Mesendoderm (in vitro differentiated cells): ENCODE results near the gene SEMA6A.

Source experiments
- DNase-seq: peaks from one replicate; pipeline ENCODE4 v3.0.0; 2013
- H2AK5ac ChIP-seq: 2 replicates; pipeline ENCODE4 v1.6.1; 2013; ENCODE audit warnings: low read length, inconsistent platforms
- H2BK120ac ChIP-seq: 2 replicates; pipeline ENCODE4 v1.6.1; 2013; ENCODE audit warnings: low read depth, mild to moderate bottlenecking, low read length, moderate library complexity, mixed read lengths
- H2BK15ac ChIP-seq: replicated peaks from 2 replicates; pipeline ENCODE4 v1.6.1; 2013; ENCODE audit warnings: low read depth, mild to moderate bottlenecking, moderate library complexity
- H2BK5ac ChIP-seq: 2 replicates; pipeline ENCODE4 v1.6.1; 2013; ENCODE audit warnings: low read length, inconsistent platforms
- H3K18ac ChIP-seq: 2 replicates; pipeline ENCODE4 v1.6.1; 2013; ENCODE audit warnings: mild to moderate bottlenecking, low read length, mixed read lengths
- H3K23ac ChIP-seq: one replicate; pipeline ENCODE4 v1.6.1; 2013; ENCODE audit warnings: low read length
- H3K27ac ChIP-seq: 2 replicates; pipeline ENCODE4 v1.5.1; 2013; ENCODE audit warnings: low read depth, mild to moderate bottlenecking, inconsistent platforms, low read length, moderate library complexity
- H3K27me3 ChIP-seq: 2 replicates; pipeline ENCODE4 v1.6.1; 2013; ENCODE audit warnings: low read length, control low read depth, mild to moderate bottlenecking, inconsistent platforms; ENCODE audit not compliant: insufficient read depth, poor library complexity
- H3K36me3 ChIP-seq: 2 replicates; pipeline ENCODE4 v1.6.1; 2013; ENCODE audit warnings: low read length, inconsistent platforms; ENCODE audit not compliant: control insufficient read depth, insufficient read depth
- H3K4ac ChIP-seq: one replicate; pipeline ENCODE4 v1.6.1; 2013; ENCODE audit warnings: low read depth, mild to moderate bottlenecking, low read length, moderate library complexity
- H3K4me1 ChIP-seq: 2 replicates; pipeline ENCODE4 v1.6.1; 2013; ENCODE audit warnings: low read depth, low read length, inconsistent platforms; ENCODE audit not compliant: control insufficient read depth
- H3K4me2 ChIP-seq: 2 replicates; pipeline ENCODE4 v1.6.1; 2013; ENCODE audit warnings: low read length
- H3K4me3 ChIP-seq: 2 replicates; pipeline ENCODE4 v1.5.1; 2013; ENCODE audit warnings: mild to moderate bottlenecking, low read length
- H3K56ac ChIP-seq: one replicate; pipeline ENCODE4 v1.6.1; 2013; ENCODE audit warnings: low read length
- H3K79me1 ChIP-seq: 2 replicates; pipeline ENCODE4 v1.6.1; 2013; ENCODE audit warnings: low read length, inconsistent platforms
- H3K79me2 ChIP-seq: 2 replicates; pipeline ENCODE4 v1.6.1; 2013; ENCODE audit warnings: mild to moderate bottlenecking, low read length; ENCODE audit not compliant: control insufficient read depth, insufficient read depth
- H3K9ac ChIP-seq: 2 replicates; pipeline ENCODE4 v1.6.1; 2013; ENCODE audit warnings: low read length, inconsistent platforms
- H4K5ac ChIP-seq: one replicate; pipeline ENCODE4 v1.6.1; 2013; ENCODE audit warnings: low read length
- H4K8ac ChIP-seq: one replicate; pipeline ENCODE4 v1.6.1; 2013; ENCODE audit warnings: low read depth, mild to moderate bottlenecking, control low read depth, low read length, moderate library complexity
- WGBS: extraction: QIAGEN DNeasy Blood & Tissue Kit; methylation state at CpG from one replicate; pipeline ENCODE4 v1.1.7; 2013; ENCODE audit warnings: low lambda C conversion rate, missing lambda C conversion rate; ENCODE audit not compliant: insufficient coverage; ENCODE audit errors: extremely low coverage; 5-methylcytosine and 5-hydroxymethylcytosine counted together

The SEMA6A gene

DNA sequence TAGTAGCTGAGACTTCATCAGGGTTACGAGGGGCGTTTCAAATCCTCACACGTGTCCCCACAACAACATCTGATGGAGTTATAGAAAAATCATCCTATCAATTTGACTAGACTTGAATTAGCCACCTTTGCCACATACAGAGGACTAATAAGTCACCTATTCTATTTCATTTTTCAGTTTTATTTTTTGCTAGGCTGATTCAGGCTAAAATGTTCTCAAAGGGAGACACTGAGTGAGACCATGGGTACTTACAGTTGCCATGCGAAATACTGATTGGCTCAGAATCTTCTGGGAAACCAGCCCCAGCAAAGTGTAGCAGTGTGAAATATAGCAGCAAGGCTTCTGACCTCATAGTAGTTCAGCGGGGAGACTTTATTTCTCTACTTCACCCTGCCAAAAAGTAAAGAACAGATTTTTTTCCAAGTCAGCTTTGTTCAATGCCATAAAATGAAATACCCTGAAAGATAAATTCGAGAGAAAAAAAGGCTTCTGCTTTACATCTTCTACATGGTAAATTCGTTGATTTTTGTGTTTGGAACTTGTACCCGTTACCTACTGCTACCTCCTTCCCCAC is 69.9 kb downstream of the SEMA6A start:
- Histone ChIP-seq H3K4me3 (no peak overlapping the region), H3K27ac (no peak overlapping the region), H3K79me1 (no peaks in the 10 kb centered on the region), H3K23ac (no peak overlapping the region), H2BK15ac (no peak overlapping the region), H3K4me2 (no peak overlapping the region), H2BK120ac (no peak overlapping the region), H3K4me1 (no peaks in the 10 kb centered on the region), H3K9ac (no peak overlapping the region), H3K27me3 (no peaks in the 10 kb centered on the region), H2AK5ac (no peak overlapping the region), H4K5ac (no peak overlapping the region), H3K79me2 (peaks cover 72% of the 10 kb centered on the region), H3K4ac (no peak overlapping the region), H4K8ac (no peak overlapping the region), H3K36me3 (no peaks in the 10 kb centered on the region), H2BK5ac (no peak overlapping the region), H3K18ac (no peak overlapping the region), H3K56ac (no peak overlapping the region)
- no CpG with 5 or more reads among the region's 8 CpGs for WGBS
- no peak for DNase-seq

DNA sequence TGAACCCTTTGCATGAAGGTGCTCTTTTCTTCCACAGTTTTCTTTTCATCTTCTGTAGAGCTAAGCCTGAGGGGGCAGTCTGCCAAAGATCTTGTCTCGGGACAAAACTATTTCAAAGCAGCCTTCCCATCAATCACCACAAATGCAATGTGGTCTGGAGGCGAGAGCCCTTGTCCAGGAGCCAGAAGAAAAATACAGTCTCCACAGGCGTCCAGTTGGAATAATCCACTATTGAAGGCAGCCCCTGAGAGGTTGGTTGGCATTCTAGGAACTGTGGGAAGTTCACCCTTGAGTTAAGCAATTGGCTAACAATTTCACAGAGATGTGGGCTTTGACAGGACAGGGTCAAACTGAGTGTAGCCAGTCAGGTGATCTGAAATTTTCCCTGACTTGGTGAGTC is 72.0 kb downstream of the SEMA6A start:
- no peak for DNase-seq
- Histone ChIP-seq H2BK5ac (no peak overlapping the region), H3K4me2 (no peak overlapping the region), H2AK5ac (no peak overlapping the region), H3K36me3 (no peaks in the 10 kb centered on the region), H3K4me3 (no peak overlapping the region), H3K27me3 (no peaks in the 10 kb centered on the region), H3K56ac (no peak overlapping the region), H3K18ac (no peak overlapping the region), H3K4ac (no peak overlapping the region), H4K5ac (no peak overlapping the region), H2BK15ac (no peak overlapping the region), H3K79me1 (no peaks in the 10 kb centered on the region), H3K9ac (no peak overlapping the region), H3K79me2 (peaks cover 63% of the 10 kb centered on the region), H4K8ac (no peak overlapping the region), H3K23ac (no peak overlapping the region), H3K27ac (no peak overlapping the region), H2BK120ac (no peak overlapping the region), H3K4me1 (peaks cover 5% of the 10 kb centered on the region)
- WGBS = no CpG with 5 or more reads among the region's 3 CpGs

DNA sequence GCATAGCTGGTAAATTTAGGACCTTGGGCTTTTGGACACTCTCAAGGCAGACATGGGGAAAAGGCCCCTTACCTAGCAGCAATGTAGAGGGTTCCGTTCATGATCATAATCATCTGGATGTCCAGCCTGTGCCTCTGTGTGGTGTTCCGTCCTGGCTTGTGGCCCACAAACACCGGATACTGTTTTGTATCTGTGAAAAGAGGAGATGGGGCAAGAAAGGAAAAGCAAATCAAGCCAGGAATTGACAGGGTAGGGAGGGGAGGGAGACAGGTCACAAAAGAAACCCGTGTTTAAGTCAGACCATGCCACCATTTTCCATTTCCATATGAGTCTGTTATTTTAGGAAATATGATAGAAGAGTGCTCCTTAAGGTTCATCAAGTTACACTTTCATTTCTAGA is 72.5 kb downstream of the SEMA6A start:
- no peak overlapping the region for H3K4me2 ChIP-seq
- no peak overlapping the region for H3K18ac ChIP-seq
- H3K4me1 ChIP-seq = peaks cover 5% of the 10 kb centered on the region
- H3K23ac ChIP-seq = no peak overlapping the region
- H3K36me3 ChIP-seq = no peaks in the 10 kb centered on the region
- no peak overlapping the region for H4K8ac ChIP-seq
- H3K79me1 ChIP-seq = peaks cover 3% of the 10 kb centered on the region
- no peak overlapping the region for H2AK5ac ChIP-seq
- H3K9ac ChIP-seq = no peak overlapping the region
- H2BK5ac ChIP-seq = no peak overlapping the region
- H3K4ac ChIP-seq = no peak overlapping the region
- no peak overlapping the region for H3K27ac ChIP-seq
- H3K4me3 ChIP-seq = no peak overlapping the region
- no peak overlapping the region for H4K5ac ChIP-seq
- no peak overlapping the region for H2BK15ac ChIP-seq
- WGBS = no CpG with 5 or more reads among the region's 4 CpGs
- no peak overlapping the region for H3K56ac ChIP-seq
- no peak for DNase-seq
- H2BK120ac ChIP-seq = no peak overlapping the region
- peaks cover 63% of the 10 kb centered on the region for H3K79me2 ChIP-seq
- H3K27me3 ChIP-seq = no peaks in the 10 kb centered on the region

DNA sequence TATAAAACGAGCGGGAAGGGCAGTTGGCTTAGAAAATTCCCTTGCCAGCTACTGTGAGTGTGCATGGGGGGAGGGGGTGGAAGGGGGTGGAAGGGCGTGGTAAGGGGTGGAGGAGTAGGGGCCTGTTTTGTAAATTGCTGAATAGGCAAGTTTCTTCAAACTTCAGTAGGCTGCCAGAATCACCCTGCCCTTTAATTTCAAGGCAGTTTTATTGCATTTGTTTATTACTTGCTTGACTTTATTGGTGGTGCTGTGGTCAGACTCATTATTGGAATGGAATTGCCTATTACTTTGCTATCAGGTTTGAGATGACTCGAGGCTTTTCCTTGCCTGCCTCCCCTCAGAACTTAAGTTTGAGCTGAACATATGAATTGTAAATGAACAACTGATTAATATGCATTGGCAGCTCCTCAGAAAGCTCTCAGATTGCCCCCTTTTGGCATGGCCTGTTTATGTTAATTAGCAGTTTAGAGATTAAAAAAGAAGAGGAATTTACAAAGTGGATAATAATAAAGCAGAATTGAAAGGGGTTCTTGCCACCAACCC is 76.0 kb downstream of the SEMA6A start:
- no peak overlapping the region for H2AK5ac ChIP-seq
- no peak overlapping the region for H4K8ac ChIP-seq
- H3K79me2 ChIP-seq = peaks cover 45% of the 10 kb centered on the region
- H3K4me1 ChIP-seq = peaks cover 11% of the 10 kb centered on the region
- no peak overlapping the region for H3K23ac ChIP-seq
- no peak overlapping the region for H3K4me2 ChIP-seq
- peaks cover 8% of the 10 kb centered on the region for H3K79me1 ChIP-seq
- DNase-seq = no peak
- no CpG with 5 or more reads among the region's 4 CpGs for whole genome bisulfite sequencing
- no peak overlapping the region for H3K4ac ChIP-seq
- no peak overlapping the region for H2BK5ac ChIP-seq
- no peak overlapping the region for H3K4me3 ChIP-seq
- no peak overlapping the region for H3K27ac ChIP-seq
- H2BK120ac ChIP-seq = no peak overlapping the region
- H3K27me3 ChIP-seq = no peaks in the 10 kb centered on the region
- H3K9ac ChIP-seq = no peak overlapping the region
- no peak overlapping the region for H3K56ac ChIP-seq
- peaks cover 7% of the 10 kb centered on the region for H3K36me3 ChIP-seq
- no peak overlapping the region for H3K18ac ChIP-seq
- no peak overlapping the region for H4K5ac ChIP-seq
- H2BK15ac ChIP-seq = no peak overlapping the region

DNA sequence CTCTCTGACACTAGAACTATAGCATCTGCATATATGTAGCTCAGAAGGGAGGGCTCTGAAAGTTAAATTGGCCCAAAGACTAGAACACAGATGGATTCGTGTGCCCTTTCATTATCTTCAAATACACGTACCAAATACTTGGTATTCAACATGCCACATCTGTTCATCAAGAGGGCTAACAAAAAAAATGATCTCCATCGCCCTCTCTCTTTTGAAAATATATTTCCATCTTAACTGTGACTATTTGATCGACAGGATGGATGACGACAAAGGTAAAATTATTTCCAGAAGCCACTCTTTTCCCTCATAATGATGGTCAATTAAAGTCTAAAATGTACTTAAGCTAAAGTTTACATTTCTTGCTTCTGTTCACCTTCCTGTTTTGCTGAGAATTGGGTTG is 77.0 kb downstream of the SEMA6A start:
- H2AK5ac ChIP-seq = no peak overlapping the region
- H3K56ac ChIP-seq = no peak overlapping the region
- H3K4ac ChIP-seq = no peak overlapping the region
- no peak overlapping the region for H3K27ac ChIP-seq
- H3K18ac ChIP-seq = no peak overlapping the region
- peaks cover 11% of the 10 kb centered on the region for H3K79me1 ChIP-seq
- H3K9ac ChIP-seq = no peak overlapping the region
- no peak overlapping the region for H4K5ac ChIP-seq
- no peak overlapping the region for H2BK5ac ChIP-seq
- no peak overlapping the region for H2BK15ac ChIP-seq
- H3K4me1 ChIP-seq = peaks cover 15% of the 10 kb centered on the region
- no peak overlapping the region for H3K4me3 ChIP-seq
- H3K23ac ChIP-seq = no peak overlapping the region
- H4K8ac ChIP-seq = no peak overlapping the region
- peaks cover 39% of the 10 kb centered on the region for H3K79me2 ChIP-seq
- H3K36me3 ChIP-seq = peaks cover 10% of the 10 kb centered on the region
- no peak for DNase-seq
- no peak overlapping the region for H3K4me2 ChIP-seq
- H2BK120ac ChIP-seq = no peak overlapping the region
- H3K27me3 ChIP-seq = no peaks in the 10 kb centered on the region
- no CpG with 5 or more reads among the region's 5 CpGs for WGBS

DNA sequence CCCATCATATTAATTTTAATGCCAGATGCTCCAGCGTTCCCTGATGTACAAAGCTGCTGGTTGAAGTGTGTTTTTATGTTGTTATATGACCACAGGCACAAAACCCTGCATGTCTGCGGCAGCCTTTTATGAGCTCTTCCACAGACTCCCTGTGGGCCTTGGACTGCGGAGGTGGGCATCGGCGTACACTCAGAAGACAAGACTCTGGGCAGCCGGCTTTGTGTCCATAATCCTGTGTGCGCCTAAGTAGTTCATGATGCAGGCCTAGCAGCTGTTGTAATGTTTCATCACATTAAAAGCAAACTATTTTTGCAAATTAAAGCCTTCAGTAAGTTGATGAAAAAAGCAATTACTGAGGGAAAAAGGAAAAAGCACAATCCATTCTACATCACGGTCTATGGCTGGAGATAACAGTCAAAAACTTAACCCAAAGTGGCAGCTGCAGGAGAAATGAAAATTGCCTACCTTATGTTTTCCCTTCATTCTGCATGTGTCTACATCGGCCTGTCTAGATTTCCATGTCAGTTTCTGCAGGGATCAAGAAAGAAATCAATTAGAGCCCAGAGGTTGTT is 78.8 kb downstream of the SEMA6A start:
- Histone ChIP-seq H4K8ac (no peak overlapping the region), H3K79me1 (peaks cover 12% of the 10 kb centered on the region), H3K56ac (no peak overlapping the region), H2BK5ac (no peak overlapping the region), H3K36me3 (peaks cover 16% of the 10 kb centered on the region), H3K4me1 (peaks cover 15% of the 10 kb centered on the region), H3K9ac (no peak overlapping the region), H3K4ac (no peak overlapping the region), H3K79me2 (peaks cover 37% of the 10 kb centered on the region), H3K4me2 (no peak overlapping the region), H4K5ac (no peak overlapping the region), H3K27ac (no peak overlapping the region), H3K27me3 (no peaks in the 10 kb centered on the region), H2AK5ac (no peak overlapping the region), H3K23ac (no peak overlapping the region), H2BK120ac (no peak overlapping the region), H3K4me3 (no peak overlapping the region), H3K18ac (no peak overlapping the region), H2BK15ac (no peak overlapping the region)
- WGBS = no CpG with 5 or more reads among the region's 9 CpGs
- no peak for DNase-seq
